Caco-2 (cell line): ENCODE data around the gene SLC25A34. TPM values are rescaled to one million over a fixed set of nuclear protein-coding genes. Genes with fewer than 3 reads are reported as not detected.
"Not testable (repeated sequence)": the region's sequence is repeated elsewhere in the genome, so short reads cannot be mapped to it uniquely, and the experiment has no call there.

Source experiments
- BruUV-seq: library from RNA; stranded (reverse); fragments of 400-500 nt; replicated peaks from 2 replicates; lab custom pipeline; 2021; lab: Mats Ljungman, UMichigan
- CTCF ChIA-PET: fragments of 300-600 bp; sonication (Branson Sonifier 250); formaldehyde crosslinking; loops from one replicate; lab custom pipeline; 2022; ENCODE audit warnings: antibody characterized with exemption; lab: Charles Lee
- POLR2A ChIA-PET: fragments of 300-600 bp; sonication (Branson Sonifier 250); formaldehyde crosslinking; loops from one replicate; lab custom pipeline; 2022; ENCODE audit warnings: antibody characterized with exemption; lab: Charles Lee
- DNase-seq, 2 experiments: peaks; one replicate each; pipeline versions ENCODE4 v3.0.0 to v3.0.0-alpha.2; 2020 to 2022
- H3K27me3 ChIP-seq: replicated peaks from 2 replicates; pipeline ENCODE4 v1.6.0; 2011; ENCODE audit warnings: low read length; ENCODE audit not compliant: control insufficient read depth, insufficient read depth
- H3K36me3 ChIP-seq: 2 replicates; pipeline ENCODE4 v1.5.1; 2011; ENCODE audit warnings: low read length; ENCODE audit not compliant: control insufficient read depth, insufficient read depth
- H3K4me1 ChIP-seq: fragments of 250-450 bp; sonication (Bioruptor Pico); 2 replicates; pipeline ENCODE4 v1.5.1; 2020; ENCODE audit warnings: mild to moderate bottlenecking
- H3K4me3 ChIP-seq: 2 replicates; pipeline ENCODE4 v1.5.1; 2011; ENCODE audit warnings: low read depth, mild to moderate bottlenecking, control low read depth, low read length
- H3K9me3 ChIP-seq: fragments of 250-450 bp; sonication (Bioruptor Pico); 2 replicates; pipeline ENCODE4 v1.5.1; 2020; ENCODE audit warnings: mild to moderate bottlenecking, moderate library complexity
- H3K27ac Mint-ChIP-seq: one replicate; pipeline ENCODE4 v1.8.0; 2022; ENCODE audit warnings: mixed read lengths; ENCODE audit not compliant: unreplicated experiment
- H3K27me3 Mint-ChIP-seq: one replicate; pipeline ENCODE4 v1.8.0; 2022; ENCODE audit warnings: mixed read lengths; ENCODE audit not compliant: insufficient read depth, unreplicated experiment
- H3K36me3 Mint-ChIP-seq: one replicate; pipeline ENCODE4 v1.8.0; 2022; ENCODE audit warnings: mild to moderate bottlenecking, mixed read lengths; ENCODE audit not compliant: insufficient read depth, unreplicated experiment
- H3K4me1 Mint-ChIP-seq: one replicate; pipeline ENCODE4 v1.8.0; 2022; ENCODE audit warnings: low read depth, mixed read lengths; ENCODE audit not compliant: unreplicated experiment
- H3K4me3 Mint-ChIP-seq: one replicate; pipeline ENCODE4 v1.8.0; 2022; ENCODE audit warnings: mild to moderate bottlenecking, moderate library complexity, mixed read lengths; ENCODE audit not compliant: unreplicated experiment
- H3K9me3 Mint-ChIP-seq: one replicate; pipeline ENCODE4 v1.8.0; 2022; ENCODE audit warnings: mixed read lengths; ENCODE audit not compliant: unreplicated experiment
- CTCF ChIP-seq, 2 experiments: fragments of 200-600 bp in 1 of 2; IDR thresholded peaks; 1 replicate in 1 of 2; 2 replicates in 1 of 2; pipeline versions ENCODE4 v1.5.1 to v1.8.0; 2011 to 2022; ENCODE audit warnings: antibody characterized with exemption in 1 of 2, control low read depth in 1 of 2, inconsistent platforms in 1 of 2, low read depth in 1 of 2, low read length in 1 of 2, mild to moderate bottlenecking in 1 of 2, moderate library complexity in 1 of 2; ENCODE audit not compliant: insufficient read depth in 1 of 2, severe bottlenecking in 1 of 2, unreplicated experiment in 1 of 2
- intact Hi-C: fragments of 100-400 bp; cut with micrococcal nuclease; formaldehyde crosslinking; loops from one replicate; pipeline ENCODE4 v1.10.0; 2022; ENCODE audit not compliant: unreplicated experiment
- total RNA-seq: library from RNA; stranded (reverse); gene quantifications from 2 replicates; pipeline ENCODE4 v1.2.3, GENCODE V29; 2022

The SLC25A34 gene
- total RNA-seq, 1 experiment from 2014 or later, result 1.1 TPM

GRCh38 chr1:15696956-15697521 is 39.0 kb upstream of the SLC25A34 start:
- intact Hi-C loops, result no loop called here
- Histone ChIP-seq H3K36me3 (no peaks in the 10 kb centered on the region), H3K4me3 (no peak overlapping the region), H3K9me3 (no peaks in the 10 kb centered on the region), H3K4me1 (no peaks in the 10 kb centered on the region), H3K27me3 (no peaks in the 10 kb centered on the region)
- H3K9me3 Mint-ChIP-seq, result no peaks in the 10 kb centered on the region
- H3K27ac Mint-ChIP-seq, result no peak overlapping the region
- no peak overlapping the region for H3K4me3 Mint-ChIP-seq
- no peak for TF ChIP-seq CTCF (IDR thresholded peaks at IDR 0.05; ENCODE audit: insufficient read depth in 1 of 2, low read depth in 1 of 2, low read length in 1 of 2, severe bottlenecking in 1 of 2, unreplicated experiment in 1 of 2)
- no TSS peak for BruUV-seq
- no peaks in the 10 kb centered on the region for H3K27me3 Mint-ChIP-seq
- H3K36me3 Mint-ChIP-seq, result no peaks in the 10 kb centered on the region
- no peaks in the 10 kb centered on the region for H3K4me1 Mint-ChIP-seq
- CTCF ChIA-PET, result no interaction called here
- no peak for DNase-seq
- POLR2A ChIA-PET, result interaction anchor here (0.6 kb wide), 1 partner anchor 81 kb away, joined by 3 read pairs; no protein-coding TSS in a partner anchor

DNA sequence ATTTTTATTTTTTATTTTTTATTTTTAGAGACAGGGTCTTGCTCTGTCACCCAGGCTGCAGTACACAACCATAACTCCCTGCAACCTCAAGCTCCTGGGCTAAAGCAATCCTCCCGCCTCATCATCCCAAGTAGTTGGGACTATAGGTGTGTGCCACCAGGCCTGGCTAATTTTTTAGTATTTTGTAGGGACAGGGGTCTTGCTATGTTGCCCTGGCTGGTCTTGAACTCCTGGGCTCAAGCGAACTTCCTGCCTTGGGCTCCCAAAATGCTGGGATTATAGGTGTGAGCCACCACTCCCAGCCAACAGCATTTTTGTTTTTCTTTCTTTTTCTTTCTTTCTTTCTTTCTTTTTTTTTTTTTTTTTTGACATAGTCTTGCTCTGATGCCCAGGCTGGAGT is 37.9 kb upstream of the SLC25A34 start:
- ChIA-PET POLR2A (no interaction called here), CTCF (no interaction called here)
- Mint-ChIP-seq H3K4me3 (no peak overlapping the region), H3K27me3 (no peaks in the 10 kb centered on the region), H3K27ac (no peak overlapping the region), H3K4me1 (no peaks in the 10 kb centered on the region), H3K9me3 (no peaks in the 10 kb centered on the region), H3K36me3 (no peaks in the 10 kb centered on the region)
- H3K36me3 ChIP-seq, result no peaks in the 10 kb centered on the region
- TF ChIP-seq CTCF (IDR thresholded peaks at IDR 0.05; ENCODE audit: insufficient read depth in 1 of 2, low read depth in 1 of 2, low read length in 1 of 2, severe bottlenecking in 1 of 2, unreplicated experiment in 1 of 2), result no peak
- no peak overlapping the region for H3K4me3 ChIP-seq
- DNase-seq, result no peak
- BruUV-seq, result no TSS peak
- H3K27me3 ChIP-seq, result no peaks in the 10 kb centered on the region
- no peaks in the 10 kb centered on the region for H3K9me3 ChIP-seq
- H3K4me1 ChIP-seq, result no peaks in the 10 kb centered on the region
- intact Hi-C loops, result no loop called here

DNA sequence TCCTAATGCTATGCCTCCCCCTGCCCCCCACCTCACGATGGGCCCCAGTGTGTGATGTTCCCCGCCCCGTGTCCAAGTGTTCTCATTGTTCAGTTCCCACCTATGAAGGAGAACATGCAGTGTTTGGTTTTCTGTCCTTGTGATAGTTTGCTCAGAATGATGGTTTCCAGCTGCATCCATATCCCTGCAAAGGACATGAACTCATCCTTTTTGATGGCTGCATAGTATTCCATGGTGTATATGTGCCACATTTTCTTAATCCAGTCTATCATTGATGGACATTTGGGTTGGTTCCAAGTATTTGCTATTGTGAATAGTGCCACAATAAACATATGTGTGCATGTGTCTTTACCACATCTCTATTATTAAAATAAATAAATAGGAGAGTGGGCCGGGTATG is 36.7 kb upstream of the SLC25A34 start:
- H3K36me3 ChIP-seq, H3K9me3 Mint-ChIP-seq, H3K27me3 ChIP-seq, H3K4me3 Mint-ChIP-seq, CTCF ChIA-PET, H3K4me1 Mint-ChIP-seq, POLR2A ChIA-PET, BruUV-seq, H3K9me3 ChIP-seq, DNase-seq, H3K36me3 Mint-ChIP-seq, H3K27me3 Mint-ChIP-seq, intact Hi-C loops, H3K27ac Mint-ChIP-seq, H3K4me1 ChIP-seq, H3K4me3 ChIP-seq: not testable (repeated sequence)
